ENCODE results near the gene TRMT6. TPM values are rescaled to one million over a fixed set of nuclear protein-coding genes. Genes with fewer than 3 reads are reported as not detected.

TRMT6 gene
- total and polyA plus RNA-seq, 4 donors: 2.4 to 11.0 (median 8.2) TPM

Other genes with a start within 250 kb of the TRMT6 start
- 1 to 10 TPM; 2.9 to 5.2 TPM for gene SHLD1, start 200.1 kb downstream of the TRMT6 start, total RNA-seq
- 1 to 10 TPM; 2.3 to 9.5 TPM for gene SHLD1, start 200.1 kb downstream of the TRMT6 start, polyA plus RNA-seq
- gene CHGB, start 39.0 kb downstream of the TRMT6 start, total RNA-seq: not detected
- 1 to 10 TPM in 1 of 2 donors, under 1 TPM in 1; 0.10 to 1.6 TPM for gene CHGB, start 39.0 kb downstream of the TRMT6 start, polyA plus RNA-seq
- gene MCM8, start 119 bp upstream of the TRMT6 start, total RNA-seq: 1 to 10 TPM; 4.7 TPM
- gene MCM8, start 119 bp upstream of the TRMT6 start, polyA plus RNA-seq: 1 to 10 TPM; 1.6 to 3.5 TPM
- gene CRLS1, start 55.6 kb upstream of the TRMT6 start, total RNA-seq: 10 to 100 TPM; 35.0 to 36.0 TPM
- gene CRLS1, start 55.6 kb upstream of the TRMT6 start, polyA plus RNA-seq: 10 to 100 TPM; 34.2 to 43.3 TPM
- gene LRRN4, start 103.5 kb upstream of the TRMT6 start, total RNA-seq: under 1 TPM in 1 of 2 donors, not detected in 1; 0.36 TPM
- gene LRRN4, start 103.5 kb upstream of the TRMT6 start, polyA plus RNA-seq: not detected
- 1 to 10 TPM in 1 of 2 donors, under 1 TPM in 1; 0.39 to 1.5 TPM for gene FERMT1, start 172.5 kb upstream of the TRMT6 start, total RNA-seq
- gene FERMT1, start 172.5 kb upstream of the TRMT6 start, polyA plus RNA-seq: 1 to 10 TPM in 1 of 2 donors, under 1 TPM in 1; 0.03 to 1.1 TPM

Data from aorta (tissue), 4 donors.